NCI-H774 (cell line): Measurements from ENCODE around the gene DIMT1.
A peak's percentile ranks its signal among the peaks of the same experiment; 100 is the strongest.

ENCODE experiments used
- DNase-seq: peaks from one replicate; lab custom pipeline; 2025; lab: John Stamatoyannopoulos, UW

Gene DIMT1

GRCh38 chr5:62369039-62369438, 34.7 kb downstream of the DIMT1 start:
- no peak for DNase-seq

- no peak for DNase-seq
Observed at GRCh38 chr5:62362701-62363100, 41.0 kb downstream of the DIMT1 start.

- peak; percentile 6 for DNase-seq
Observed at GRCh38 chr5:62354028-62354874, 49.5 kb downstream of the DIMT1 start.

DNA sequence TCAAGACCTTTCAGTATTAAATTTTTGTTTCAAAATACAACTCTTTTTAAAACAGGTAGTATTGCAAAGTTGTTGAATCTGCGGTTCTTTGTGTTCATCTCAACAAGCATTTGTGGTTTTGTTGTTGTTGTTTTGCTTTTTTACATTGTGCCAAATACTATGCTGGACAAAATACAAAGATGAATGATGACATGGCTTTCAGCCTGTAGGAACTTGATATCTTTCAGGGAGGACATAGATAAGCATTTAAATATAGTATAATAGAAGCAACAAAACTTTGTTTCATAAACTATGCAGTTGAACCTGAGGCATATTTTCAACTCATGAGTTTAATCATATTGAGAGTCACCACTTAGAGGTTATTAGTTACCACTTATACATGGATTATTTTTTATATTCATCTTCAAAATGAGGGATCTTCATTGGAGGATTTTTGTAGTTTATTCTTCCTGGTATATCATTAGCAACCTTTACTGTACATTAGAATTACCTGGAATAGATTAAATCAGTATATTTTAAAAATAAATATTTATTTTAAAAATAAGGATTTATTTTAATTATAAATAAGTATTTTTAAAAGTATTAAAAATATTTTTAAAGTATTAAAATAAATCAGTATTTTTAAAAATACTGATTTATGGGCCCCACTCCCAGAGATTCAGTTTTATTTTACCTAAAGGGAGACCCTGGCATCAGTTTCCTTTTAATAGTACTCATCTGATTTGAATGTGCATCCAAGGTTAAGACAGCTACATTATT, 54.8 kb downstream of the DIMT1 start:
- no peak for DNase-seq

DNA sequence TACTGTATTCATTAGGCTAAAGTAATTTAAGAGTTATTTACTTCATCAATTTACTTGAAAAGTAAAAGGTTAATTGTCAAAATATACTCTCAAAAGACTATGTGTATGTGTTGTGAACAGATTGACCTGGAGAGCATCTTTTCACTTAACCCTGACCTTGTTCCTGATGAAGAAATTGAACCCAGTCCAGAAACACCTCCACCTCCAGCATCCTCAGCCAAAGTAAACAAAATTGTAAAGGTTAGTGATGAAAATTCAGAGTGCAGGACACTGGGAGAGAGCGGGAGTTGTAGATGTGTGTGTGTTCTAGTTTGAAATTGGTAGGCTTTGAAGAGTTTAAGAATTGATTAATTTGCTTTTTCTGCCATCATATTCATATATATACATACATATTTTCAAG, 55.8 kb downstream of the DIMT1 start:
- DNase-seq: no peak

DNA sequence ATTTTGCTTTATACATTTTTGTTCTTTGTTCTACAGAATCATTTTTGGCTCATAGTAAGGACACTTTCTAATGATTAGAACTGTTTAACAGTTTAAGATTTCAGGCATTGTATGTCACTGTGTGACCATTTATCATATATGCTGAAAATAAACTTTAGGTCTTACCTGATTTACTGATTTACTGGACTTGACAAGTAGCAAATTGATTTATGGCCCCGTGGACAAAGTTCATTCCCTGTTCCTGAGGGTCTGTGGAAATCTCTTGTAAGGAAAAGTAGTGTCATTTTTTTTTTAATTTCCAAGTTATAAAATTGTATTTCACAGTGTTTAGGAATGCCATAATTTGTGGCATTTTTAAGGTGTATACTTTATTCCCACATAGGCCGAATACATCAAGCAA, 57.0 kb downstream of the DIMT1 start:
- no peak for DNase-seq

DNA sequence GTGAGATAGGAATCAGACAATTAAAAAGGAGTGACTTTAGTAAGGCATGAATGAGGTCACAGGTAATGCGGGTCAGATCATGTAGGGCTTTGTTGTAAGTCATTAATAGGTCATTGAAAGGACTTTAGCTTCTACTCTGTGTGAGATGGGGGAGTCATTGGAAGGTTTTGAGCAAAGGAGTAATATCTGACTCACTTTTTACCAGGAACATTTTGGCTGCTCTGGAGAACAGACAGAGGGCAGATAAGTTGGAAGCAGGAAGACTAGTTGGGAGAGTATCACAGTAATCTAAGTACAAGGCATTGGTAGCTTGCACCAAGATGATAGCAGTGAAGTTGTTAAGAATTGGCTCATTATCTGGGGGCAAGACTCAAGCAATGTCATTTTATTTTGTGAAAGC, 60.3 kb downstream of the DIMT1 start:
- no peak for DNase-seq

- no peak for DNase-seq
Observed at GRCh38 chr5:62342476-62342837, 61.2 kb downstream of the DIMT1 start.

GRCh38 chr5:62341783-62342475, 61.8 kb downstream of the DIMT1 start:
- DNase-seq: no peak

GRCh38 chr5:62340979-62341378, 62.7 kb downstream of the DIMT1 start:
- DNase-seq: no peak

DNA sequence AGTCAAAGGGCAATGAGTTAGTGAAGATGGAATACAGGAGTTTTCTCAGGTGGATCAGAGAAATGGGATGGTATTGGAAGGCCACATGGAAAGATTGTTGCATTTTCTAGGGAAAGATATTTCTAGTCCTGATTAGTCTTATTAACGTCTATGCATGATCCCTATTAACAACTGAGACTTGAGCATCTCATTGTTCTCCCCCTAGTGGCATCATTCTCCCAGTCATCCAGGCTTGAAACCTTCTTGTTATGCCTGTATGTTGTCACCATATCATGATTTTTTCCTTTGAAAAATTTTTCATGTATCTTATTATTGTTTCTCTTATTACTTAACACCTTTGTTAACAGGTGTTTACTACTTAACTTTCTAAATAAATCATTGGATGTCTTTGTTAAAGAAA, 63.3 kb downstream of the DIMT1 start:
- DNase-seq: no peak
